HepG2 (cell line): ENCODE data around the gene TEX14. TPM values are rescaled to one million over a fixed set of nuclear protein-coding genes. Genes with fewer than 3 reads are reported as not detected.

Source experiments
- BRF2 ChIP-seq: sonication (generic); formaldehyde crosslinking; IDR thresholded peaks from 2 replicates; pipeline ENCODE4 v1.8.1; 2022; ENCODE audit warnings: mild to moderate bottlenecking, missing genetic modification reagents
- DPF2 ChIP-seq: sonication (generic); formaldehyde crosslinking; IDR thresholded peaks from 2 replicates; pipeline ENCODE4 v1.4.0; 2020; ENCODE audit warnings: mild to moderate bottlenecking, low read depth, missing genetic modification reagents, borderline replicate concordance
- FOXK2 ChIP-seq: fragments of 450-650 bp; IDR thresholded peaks from 2 replicates; pipeline ENCODE4 v1.6.1; 2016
- KDM2A ChIP-seq: sonication (generic); formaldehyde crosslinking; IDR thresholded peaks from 2 replicates; pipeline ENCODE4 v1.4.0; 2020; ENCODE audit warnings: low read depth, missing genetic modification reagents, borderline replicate concordance
- MBD4 ChIP-seq: IDR thresholded peaks from 2 replicates; pipeline ENCODE4 v1.6.1; 2012; ENCODE audit warnings: low read length, inconsistent platforms, borderline replicate concordance
- MTERF4 ChIP-seq: sonication (generic); formaldehyde crosslinking; IDR thresholded peaks from 2 replicates; pipeline ENCODE4 v1.8.0; 2023; ENCODE audit warnings: mild to moderate bottlenecking, missing genetic modification reagents
- PHF21A ChIP-seq: sonication (generic); formaldehyde crosslinking; IDR thresholded peaks from 2 replicates; pipeline ENCODE4 v1.5.0; 2020; ENCODE audit warnings: mild to moderate bottlenecking, missing genetic modification reagents
- RBM22 ChIP-seq: fragments of 200-400 bp; formaldehyde crosslinking; optimal IDR thresholded peaks from 2 replicates; pipeline ENCODE3; 2017; ENCODE audit warnings: mild to moderate bottlenecking, low read length, moderate library complexity
- RNF219 ChIP-seq: sonication (generic); formaldehyde crosslinking; IDR thresholded peaks from 2 replicates; pipeline ENCODE4 v1.5.0; 2020; ENCODE audit warnings: mild to moderate bottlenecking, missing genetic modification reagents
- SALL1 ChIP-seq: sonication (generic); formaldehyde crosslinking; IDR thresholded peaks from 2 replicates; pipeline ENCODE4 v1.8.0; 2022; ENCODE audit warnings: mild to moderate bottlenecking, missing genetic modification reagents
- TIGD3 ChIP-seq: sonication (generic); formaldehyde crosslinking; IDR thresholded peaks from 2 replicates; pipeline ENCODE4 v1.5.1; 2020; ENCODE audit warnings: mild to moderate bottlenecking, missing genetic modification reagents, borderline replicate concordance
- ZNF124 ChIP-seq: sonication (generic); formaldehyde crosslinking; IDR thresholded peaks from 2 replicates; pipeline ENCODE4 v1.4.0; 2020; ENCODE audit warnings: missing genetic modification reagents
- ZNF180 ChIP-seq: sonication (generic); formaldehyde crosslinking; IDR thresholded peaks from 2 replicates; pipeline ENCODE4 v1.4.0; 2020; ENCODE audit warnings: low read depth, missing genetic modification reagents, borderline replicate concordance
- ZNF432 ChIP-seq: sonication (generic); formaldehyde crosslinking; IDR thresholded peaks from 2 replicates; pipeline ENCODE4 v1.5.0; 2020; ENCODE audit warnings: missing genetic modification reagents, mild to moderate bottlenecking, borderline replicate concordance
- ZNF646 ChIP-seq: sonication (generic); formaldehyde crosslinking; IDR thresholded peaks from 2 replicates; pipeline ENCODE4 v1.9.0; 2021; ENCODE audit warnings: mild to moderate bottlenecking, missing genetic modification reagents
- ZNF713 ChIP-seq: sonication (generic); formaldehyde crosslinking; IDR thresholded peaks from 2 replicates; pipeline ENCODE4 v1.4.0; 2020; ENCODE audit warnings: mild to moderate bottlenecking, missing genetic modification reagents
- polyA plus RNA-seq, 8 experiments: library from polyadenylated mRNA; depleted of rRNA in 3 of 8; stranded (reverse) in 7 of 8; unstranded in 1 of 8; fragments of >200 nt; fragmentation: Illumina TruSeq in 4 of 8; extraction: Trizol in 4 of 8; gene quantifications; 2 replicates each; pipeline versions ENCODE4 v1.2.1 to v1.2.3, GENCODE V29; 2011 to 2016; ENCODE audit warnings: low read depth in 4 of 8, missing spikeins in 1 of 8, mixed read lengths in 1 of 8; ENCODE audit not compliant: insufficient read depth in 1 of 8
- total RNA-seq, 5 experiments: library from RNA; depleted of rRNA; stranded (reverse); fragments of >200 nt; fragmentation: Illumina TruSeq; extraction: Trizol; gene quantifications; 2 replicates each; pipeline ENCODE4 v1.2.3, GENCODE V29; 2016; ENCODE audit warnings: low read depth in 1 of 5

TEX14 gene
- total and polyA plus RNA-seq, 2 of the 13 experiments (the other 11 are each of a cell fraction or from before 2014, with no cell fraction given) = 0.04 to 0.07 TPM

GRCh38 chr17:58631523-58632323 is 60.1 kb downstream of the TEX14 start (continued):
- TF ChIP-seq DPF2 (CRISPR knock-in tag) (peak; percentile 22; the same call in 1 of the 2 replicates), MTERF4 (CRISPR knock-in tag) (no peak), KDM2A (CRISPR knock-in tag) (no peak; the same call in 1 of the 2 replicates), RBM22 (peak; percentile 93), TIGD3 (0 out of 2 replicates have a peak, but pooled peaks have one; percentile 80), ZNF646 (CRISPR knock-in tag) (no peak; the same call in 1 of the 2 replicates), ZNF124 (peak; percentile 68; the same call in 1 of the 2 replicates), ZNF713 (no peak), FOXK2 (peak; percentile 85), BRF2 (CRISPR knock-in tag) (peak; percentile 87; the same call in 1 of the 2 replicates), ZNF180 (CRISPR knock-in tag) (no peak), MBD4 (peak; percentile 100), ZNF432 (CRISPR knock-in tag) (no peak), SALL1 (CRISPR knock-in tag) (peak; percentile 44), RNF219 (CRISPR knock-in tag) (peak; percentile 78; the same call in 1 of the 2 replicates), PHF21A (CRISPR knock-in tag) (peak; percentile 78)
